Measurements from ENCODE around the gene KHDRBS1.

DNA sequence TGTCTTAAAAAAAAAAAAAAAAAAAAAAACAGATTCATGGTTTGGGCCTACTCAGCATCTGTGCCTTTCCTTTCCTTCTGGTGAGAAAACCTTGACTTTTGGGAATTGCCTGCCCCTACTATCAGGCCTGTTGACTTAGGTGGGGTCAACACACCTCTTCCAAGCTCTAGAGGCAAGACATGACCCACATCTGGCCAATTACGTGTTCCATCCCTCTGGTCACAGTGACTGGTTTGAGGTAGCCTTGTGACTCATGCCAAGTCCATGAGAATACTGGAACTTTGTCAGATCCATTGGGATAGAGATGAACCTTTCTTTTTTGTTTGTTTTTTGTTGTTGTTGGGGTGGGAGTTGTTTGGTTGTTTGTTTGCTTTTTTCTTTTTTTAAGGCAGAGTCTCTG, 37.3 kb upstream of the KHDRBS1 start:
- no peak for TF ChIP-seq ZNF232 (CRISPR knock-in tag; IDR thresholded peaks at IDR 0.05; ENCODE audit: borderline replicate concordance)
- no peak for TF ChIP-seq GABPA (IDR thresholded peaks at IDR 0.05; ENCODE audit: low read depth, low read length)
- no peak for TF ChIP-seq GABPA (CRISPR knock-in tag; IDR thresholded peaks at IDR 0.05; ENCODE audit: low read depth)
- no peak for TF ChIP-seq ETV6 (CRISPR knock-in tag; conservative IDR thresholded peaks at IDR 0.05)
